ENCODE measurements around the gene LARP4B.
A peak's percentile ranks its signal among the peaks of the same experiment; 100 is the strongest.

LARP4B gene

GRCh38 chr10:829241-829640 lies 102.3 kb downstream of the LARP4B start:
- H3K4me1 Mint-ChIP-seq: peaks cover under 1% of the 10 kb centered on the region
- CTCF ChIA-PET: no interaction called here
- no peaks in the 10 kb centered on the region for H3K9me3 Mint-ChIP-seq
- H3K36me3 Mint-ChIP-seq: peaks cover 67% of the 10 kb centered on the region
- no peak overlapping the region for H3K4me3 Mint-ChIP-seq
- no peak for DNase-seq
- no peak overlapping the region for H3K27ac Mint-ChIP-seq
- no peaks in the 10 kb centered on the region for H3K27me3 Mint-ChIP-seq

GRCh38 chr10:828191-828590 lies 103.3 kb downstream of the LARP4B start:
- CTCF ChIA-PET: interaction anchor here (0.6 kb wide), 1 partner anchor 16 kb away, joined by 3 read pairs; no protein-coding TSS in a partner anchor
- no peak overlapping the region for H3K27ac Mint-ChIP-seq
- DNase-seq: no peak
- peaks cover 11% of the 10 kb centered on the region for H3K4me1 Mint-ChIP-seq
- H3K36me3 Mint-ChIP-seq: peaks cover 70% of the 10 kb centered on the region
- H3K9me3 Mint-ChIP-seq: no peaks in the 10 kb centered on the region
- no peaks in the 10 kb centered on the region for H3K27me3 Mint-ChIP-seq
- H3K4me3 Mint-ChIP-seq: no peak overlapping the region

GRCh38 chr10:824946-825345 lies 106.6 kb downstream of the LARP4B start:
- no peak overlapping the region for H3K4me3 Mint-ChIP-seq
- no peaks in the 10 kb centered on the region for H3K9me3 Mint-ChIP-seq
- CTCF ChIA-PET: no interaction called here
- no peak overlapping the region for H3K27ac Mint-ChIP-seq
- H3K27me3 Mint-ChIP-seq: no peaks in the 10 kb centered on the region
- H3K36me3 Mint-ChIP-seq: peaks cover 71% of the 10 kb centered on the region
- DNase-seq: no peak
- H3K4me1 Mint-ChIP-seq: peaks cover 35% of the 10 kb centered on the region

- Mint-ChIP-seq H3K4me1 (peaks cover 35% of the 10 kb centered on the region), H3K36me3 (peaks cover 68% of the 10 kb centered on the region), H3K27me3 (no peaks in the 10 kb centered on the region), H3K27ac (no peak overlapping the region), H3K4me3 (no peak overlapping the region), H3K9me3 (no peaks in the 10 kb centered on the region)
- CTCF ChIA-PET: no interaction called here
- DNase-seq: no peak
Measured at GRCh38 chr10:824497-824896, 107.0 kb downstream of the LARP4B start.

- Mint-ChIP-seq H3K4me3 (no peak overlapping the region), H3K4me1 (peaks cover 35% of the 10 kb centered on the region), H3K36me3 (peaks cover 65% of the 10 kb centered on the region), H3K27me3 (no peaks in the 10 kb centered on the region), H3K9me3 (no peaks in the 10 kb centered on the region), H3K27ac (peak overlapping the region; percentile 71)
- no peak for DNase-seq
- CTCF ChIA-PET: interaction anchor here (1.0 kb wide), 2 partner anchors 9 to 11 kb away, joined by 3 to 4 read pairs; no protein-coding TSS in a partner anchor
Measured at GRCh38 chr10:822661-823367, 108.7 kb downstream of the LARP4B start.

GRCh38 chr10:822197-822596 lies 109.3 kb downstream of the LARP4B start:
- no peak overlapping the region for H3K4me3 Mint-ChIP-seq
- H3K36me3 Mint-ChIP-seq: peaks cover 68% of the 10 kb centered on the region
- no peak for DNase-seq
- H3K4me1 Mint-ChIP-seq: peaks cover 35% of the 10 kb centered on the region
- H3K9me3 Mint-ChIP-seq: no peaks in the 10 kb centered on the region
- CTCF ChIA-PET: interaction anchor here (1.0 kb wide), 1 partner anchor 10 kb away, joined by 4 read pairs; no protein-coding TSS in a partner anchor
- no peaks in the 10 kb centered on the region for H3K27me3 Mint-ChIP-seq
- no peak overlapping the region for H3K27ac Mint-ChIP-seq

GRCh38 chr10:821322-821721 lies 110.2 kb downstream of the LARP4B start:
- Mint-ChIP-seq H3K4me3 (no peak overlapping the region), H3K4me1 (peaks cover 35% of the 10 kb centered on the region), H3K36me3 (peaks cover 73% of the 10 kb centered on the region), H3K27ac (peak overlapping the region; percentile 67), H3K9me3 (no peaks in the 10 kb centered on the region), H3K27me3 (no peaks in the 10 kb centered on the region)
- CTCF ChIA-PET: no interaction called here
- DNase-seq: no peak

GRCh38 chr10:819816-820215 lies 111.7 kb downstream of the LARP4B start:
- peaks cover 35% of the 10 kb centered on the region for H3K4me1 Mint-ChIP-seq
- CTCF ChIA-PET: no interaction called here
- H3K9me3 Mint-ChIP-seq: no peaks in the 10 kb centered on the region
- H3K36me3 Mint-ChIP-seq: peaks cover 71% of the 10 kb centered on the region
- H3K4me3 Mint-ChIP-seq: no peak overlapping the region
- no peak overlapping the region for H3K27ac Mint-ChIP-seq
- no peaks in the 10 kb centered on the region for H3K27me3 Mint-ChIP-seq
- no peak for DNase-seq

GRCh38 chr10:819326-819725 lies 112.2 kb downstream of the LARP4B start:
- H3K27ac Mint-ChIP-seq: no peak overlapping the region

GRCh38 chr10:818526-819220 lies 112.8 kb downstream of the LARP4B start:
- Mint-ChIP-seq H3K4me1 (peaks cover 29% of the 10 kb centered on the region), H3K4me3 (no peak overlapping the region), H3K9me3 (no peaks in the 10 kb centered on the region), H3K27me3 (no peaks in the 10 kb centered on the region), H3K36me3 (peaks cover 69% of the 10 kb centered on the region), H3K27ac (no peak overlapping the region)
- no peak for DNase-seq
- CTCF ChIA-PET: no interaction called here

More at GRCh38 chr10:819326-819725, 112.2 kb downstream of the LARP4B start:
- DNase-seq: no peak
- Mint-ChIP-seq H3K4me1 (peaks cover 35% of the 10 kb centered on the region), H3K4me3 (no peak overlapping the region), H3K36me3 (peaks cover 73% of the 10 kb centered on the region), H3K9me3 (no peaks in the 10 kb centered on the region), H3K27me3 (no peaks in the 10 kb centered on the region)
- CTCF ChIA-PET: no interaction called here

- DNase-seq: no peak
- Mint-ChIP-seq H3K36me3 (peaks cover 69% of the 10 kb centered on the region), H3K27me3 (no peaks in the 10 kb centered on the region), H3K9me3 (no peaks in the 10 kb centered on the region), H3K27ac (no peak overlapping the region), H3K4me3 (no peak overlapping the region), H3K4me1 (peaks cover 23% of the 10 kb centered on the region)
- CTCF ChIA-PET: no interaction called here
Measured at GRCh38 chr10:818010-818409, 113.5 kb downstream of the LARP4B start.

- DNase-seq: no peak
- CTCF ChIA-PET: no interaction called here
- H3K4me1 Mint-ChIP-seq: peaks cover 16% of the 10 kb centered on the region
- H3K27ac Mint-ChIP-seq: no peak overlapping the region
- peaks cover 68% of the 10 kb centered on the region for H3K36me3 Mint-ChIP-seq
- no peaks in the 10 kb centered on the region for H3K27me3 Mint-ChIP-seq
- H3K4me3 Mint-ChIP-seq: no peak overlapping the region
- H3K9me3 Mint-ChIP-seq: no peaks in the 10 kb centered on the region
Measured at GRCh38 chr10:817371-817770, 114.1 kb downstream of the LARP4B start.

- peak overlapping the region; percentile 73 for H3K27ac Mint-ChIP-seq
- peaks cover 72% of the 10 kb centered on the region for H3K36me3 Mint-ChIP-seq
- no peaks in the 10 kb centered on the region for H3K27me3 Mint-ChIP-seq
- no peaks in the 10 kb centered on the region for H3K9me3 Mint-ChIP-seq
- no peak overlapping the region for H3K4me3 Mint-ChIP-seq
- CTCF ChIA-PET: no interaction called here
- DNase-seq: no peak
- peaks cover 13% of the 10 kb centered on the region for H3K4me1 Mint-ChIP-seq
Measured at GRCh38 chr10:816958-817357, 114.5 kb downstream of the LARP4B start.

- Mint-ChIP-seq H3K27ac (no peak overlapping the region), H3K36me3 (peaks cover 67% of the 10 kb centered on the region), H3K27me3 (no peaks in the 10 kb centered on the region), H3K4me1 (peaks cover 4% of the 10 kb centered on the region), H3K4me3 (no peak overlapping the region), H3K9me3 (no peaks in the 10 kb centered on the region)
- no peak for DNase-seq
- CTCF ChIA-PET: no interaction called here
Measured at GRCh38 chr10:816091-816477, 115.4 kb downstream of the LARP4B start.

Data from activated naive CD4-positive, alpha-beta T cell treated with anti-CD3 and anti-CD28 coated beads, Interleukin-2, amount 10 ng/mL, durations not matched to agents 7 days and 5 days (primary cell).